Activated T-cell treated with anti-CD3 and anti-CD28 coated beads, Interleukin-2, amount 50 U/mL, for 72 hours (primary cell): Measurements from ENCODE around the gene ADAM10. TPM values are rescaled to one million over a fixed set of nuclear protein-coding genes. Genes with fewer than 3 reads are reported as not detected.

Experiments used
- ATAC-seq, 2 donors: fragments of 150-1000 bp; cut with Tn5 transposase; replicated peaks in 1 of 2; 2 replicates each; pipeline ENCODE4 v1.10.0; 2021; ENCODE audit warnings: moderate library complexity in 2 of 2, mild to moderate bottlenecking in 1 of 2
- DNase-seq, 2 donors: peaks; one replicate each; pipeline ENCODE4 v3.0.0; 2021 to 2022; ENCODE audit warnings: mixed read lengths in 1 of 2
- H3K27ac Mint-ChIP-seq: one replicate; pipeline ENCODE4 v1.8.0; 2022; ENCODE audit warnings: mild to moderate bottlenecking, moderate library complexity, mixed read lengths
- H3K27me3 Mint-ChIP-seq: one replicate; pipeline ENCODE4 v1.8.0; 2022; ENCODE audit warnings: low read depth, mixed read lengths
- H3K36me3 Mint-ChIP-seq, 2 donors: one replicate each; pipeline ENCODE4 v1.8.0; 2022; ENCODE audit warnings: mixed read lengths in 2 of 2, mild to moderate bottlenecking in 1 of 2; ENCODE audit not compliant: insufficient read depth in 2 of 2
- H3K4me1 Mint-ChIP-seq: one replicate; pipeline ENCODE4 v1.8.0; 2022; ENCODE audit warnings: low read depth, mixed read lengths
- H3K4me3 Mint-ChIP-seq, 2 donors: one replicate each; pipeline ENCODE4 v1.8.0; 2022; ENCODE audit warnings: mild to moderate bottlenecking in 2 of 2, mixed read lengths in 2 of 2, moderate library complexity in 2 of 2
- H3K9me3 Mint-ChIP-seq, 2 donors: one replicate each; pipeline ENCODE4 v1.8.0; 2022; ENCODE audit warnings: mixed read lengths in 2 of 2
- total RNA-seq, 2 donors: library from RNA; stranded (reverse); gene quantifications; one replicate each; pipeline ENCODE4 v1.2.3, GENCODE V29; 2022

ADAM10 gene
- total RNA-seq, 2 donors from 2014 or later = 96.5 to 108 TPM

- no peaks in the 10 kb centered on the region for H3K36me3 Mint-ChIP-seq
- no peaks in the 10 kb centered on the region for H3K9me3 Mint-ChIP-seq
- no peak overlapping the region for H3K4me3 Mint-ChIP-seq
- ATAC-seq (no peak), DNase-seq (no peak)
- H3K27ac Mint-ChIP-seq = no peak overlapping the region
- H3K27me3 Mint-ChIP-seq = no peaks in the 10 kb centered on the region
- H3K4me1 Mint-ChIP-seq = peaks cover 12% of the 10 kb centered on the region
Observed at GRCh38 chr15:58566029-58566428, 183.5 kb downstream of the ADAM10 start.

- Mint-ChIP-seq H3K27ac (no peak overlapping the region), H3K27me3 (no peaks in the 10 kb centered on the region), H3K4me3 (no peak overlapping the region)
Observed at GRCh38 chr15:58565619-58566018, 183.9 kb downstream of the ADAM10 start.

GRCh38 chr15:58564981-58565380 is 184.5 kb downstream of the ADAM10 start:
- DNase-seq = no peak
- Mint-ChIP-seq H3K4me1 (peaks cover 12% of the 10 kb centered on the region), H3K27ac (no peak overlapping the region), H3K36me3 (no peaks in the 10 kb centered on the region), H3K4me3 (no peak overlapping the region), H3K27me3 (no peaks in the 10 kb centered on the region), H3K9me3 (no peaks in the 10 kb centered on the region)
- ATAC-seq = no peak

More at GRCh38 chr15:58565619-58566018, 183.9 kb downstream of the ADAM10 start:
- no peaks in the 10 kb centered on the region for H3K9me3 Mint-ChIP-seq
- H3K4me1 Mint-ChIP-seq = peaks cover 12% of the 10 kb centered on the region
- no peaks in the 10 kb centered on the region for H3K36me3 Mint-ChIP-seq
- no peak for DNase-seq
- ATAC-seq = no peak

- DNase-seq = no peak
- peaks cover 0 to 1% of the 10 kb centered on the region in 2 donors for H3K9me3 Mint-ChIP-seq
- H3K4me1 Mint-ChIP-seq = no peaks in the 10 kb centered on the region
- no peaks in the 10 kb centered on the region for H3K36me3 Mint-ChIP-seq
- no peak overlapping the region for H3K27ac Mint-ChIP-seq
- ATAC-seq = no peak
- no peak overlapping the region for H3K4me3 Mint-ChIP-seq
- H3K27me3 Mint-ChIP-seq = no peaks in the 10 kb centered on the region
Observed at GRCh38 chr15:58562135-58562534, 187.4 kb downstream of the ADAM10 start.

- H3K9me3 Mint-ChIP-seq = peaks cover 0 to 1% of the 10 kb centered on the region in 2 donors
- H3K36me3 Mint-ChIP-seq = no peaks in the 10 kb centered on the region
- ATAC-seq (no peak), DNase-seq (no peak)
- no peak overlapping the region for H3K27ac Mint-ChIP-seq
- H3K27me3 Mint-ChIP-seq = no peaks in the 10 kb centered on the region
- H3K4me3 Mint-ChIP-seq = no peak overlapping the region
- H3K4me1 Mint-ChIP-seq = no peaks in the 10 kb centered on the region
Observed at GRCh38 chr15:58561321-58561720, 188.2 kb downstream of the ADAM10 start.

- H3K4me1 Mint-ChIP-seq = no peaks in the 10 kb centered on the region
- no peak for DNase-seq
- H3K4me3 Mint-ChIP-seq = no peak overlapping the region
- ATAC-seq = no peak
- no peaks in the 10 kb centered on the region for H3K36me3 Mint-ChIP-seq
- no peak overlapping the region for H3K27ac Mint-ChIP-seq
- H3K27me3 Mint-ChIP-seq = no peaks in the 10 kb centered on the region
- peaks cover 0 to 1% of the 10 kb centered on the region in 2 donors for H3K9me3 Mint-ChIP-seq
Observed at GRCh38 chr15:58559904-58560588, 189.5 kb downstream of the ADAM10 start.

- ATAC-seq (no peak), DNase-seq (no peak)
- H3K27me3 Mint-ChIP-seq = no peaks in the 10 kb centered on the region
- no peak overlapping the region for H3K27ac Mint-ChIP-seq
- no peaks in the 10 kb centered on the region for H3K36me3 Mint-ChIP-seq
- no peaks in the 10 kb centered on the region for H3K4me1 Mint-ChIP-seq
- no peak overlapping the region for H3K4me3 Mint-ChIP-seq
- H3K9me3 Mint-ChIP-seq = peaks cover 0 to 1% of the 10 kb centered on the region in 2 donors
Observed at GRCh38 chr15:58558777-58559176, 190.7 kb downstream of the ADAM10 start.

- DNase-seq (no peak), ATAC-seq (no peak)
- Mint-ChIP-seq H3K4me1 (peaks cover 12% of the 10 kb centered on the region), H3K27me3 (no peaks in the 10 kb centered on the region), H3K27ac (no peak overlapping the region), H3K9me3 (peaks cover 0 to 1% of the 10 kb centered on the region in 2 donors), H3K36me3 (no peaks in the 10 kb centered on the region), H3K4me3 (no peak overlapping the region)
Observed at GRCh38 chr15:58556541-58556940, 193.0 kb downstream of the ADAM10 start.

- no peaks in the 10 kb centered on the region for H3K36me3 Mint-ChIP-seq
- no peaks in the 10 kb centered on the region for H3K27me3 Mint-ChIP-seq
- DNase-seq (no peak), ATAC-seq (no peak)
- no peak overlapping the region for H3K27ac Mint-ChIP-seq
- H3K4me3 Mint-ChIP-seq = no peak overlapping the region
- peaks cover 18% of the 10 kb centered on the region for H3K4me1 Mint-ChIP-seq
- peaks cover 0 to 1% of the 10 kb centered on the region in 2 donors for H3K9me3 Mint-ChIP-seq
Observed at GRCh38 chr15:58556028-58556361, 193.5 kb downstream of the ADAM10 start.

- H3K36me3 Mint-ChIP-seq = no peaks in the 10 kb centered on the region
- no peak overlapping the region for H3K4me3 Mint-ChIP-seq
- H3K9me3 Mint-ChIP-seq = peaks cover 0 to 1% of the 10 kb centered on the region in 2 donors
- DNase-seq (no peak), ATAC-seq (no peak)
- no peak overlapping the region for H3K27ac Mint-ChIP-seq
- no peaks in the 10 kb centered on the region for H3K27me3 Mint-ChIP-seq
- peaks cover 24% of the 10 kb centered on the region for H3K4me1 Mint-ChIP-seq
Observed at GRCh38 chr15:58555162-58556027, 194.1 kb downstream of the ADAM10 start.

- DNase-seq (no peak), ATAC-seq (no peak)
- H3K27ac Mint-ChIP-seq = no peak overlapping the region
Observed at GRCh38 chr15:58554758-58555157, 194.7 kb downstream of the ADAM10 start.

GRCh38 chr15:58553365-58553918 is 196.1 kb downstream of the ADAM10 start:
- Mint-ChIP-seq H3K36me3 (no peaks in the 10 kb centered on the region), H3K27ac (no peak overlapping the region), H3K4me1 (peaks cover 30% of the 10 kb centered on the region), H3K27me3 (no peaks in the 10 kb centered on the region), H3K9me3 (no peaks in the 10 kb centered on the region), H3K4me3 (no peak overlapping the region)
- DNase-seq (no peak), ATAC-seq (no peak)

More at GRCh38 chr15:58554758-58555157, 194.7 kb downstream of the ADAM10 start:
- Mint-ChIP-seq H3K9me3 (peaks cover 0 to 1% of the 10 kb centered on the region in 2 donors), H3K4me1 (peaks cover 30% of the 10 kb centered on the region), H3K36me3 (no peaks in the 10 kb centered on the region), H3K27me3 (no peaks in the 10 kb centered on the region), H3K4me3 (no peak overlapping the region)
